Uterus (tissue), 4 donors: ENCODE measurements around the gene TSPAN9. TPM values are rescaled to one million over a fixed set of nuclear protein-coding genes. Genes with fewer than 3 reads are reported as not detected.
"Not testable (repeated sequence)": the region's sequence is repeated elsewhere in the genome, so short reads cannot be mapped to it uniquely, and the experiment has no call there.

Source experiments
- DNase-seq, 2 donors: peaks; one replicate each; pipeline ENCODE4 v3.0.0-alpha.2; 2019 to 2020
- H3K27ac ChIP-seq, 2 donors: fragments of 200-600 bp; sonication (generic); 1 replicate in 1 of 2; 2 replicates in 1 of 2; pipeline ENCODE4 v1.5.1; 2016 to 2018
- H3K27me3 ChIP-seq, 2 donors: fragments of 200-600 bp; sonication (generic); one replicate each; pipeline ENCODE4 v1.5.1; 2018 to 2019; ENCODE audit warnings: control low read depth in 1 of 2
- H3K36me3 ChIP-seq, 2 donors: fragments of 200-600 bp; sonication (generic); one replicate each; pipeline ENCODE4 v1.5.1; 2019; ENCODE audit warnings: control low read depth in 1 of 2
- H3K4me1 ChIP-seq, 2 donors: fragments of 200-600 bp; sonication (generic); one replicate each; pipeline ENCODE4 v1.5.1; 2018 to 2019; ENCODE audit warnings: control low read depth in 1 of 2
- H3K4me3 ChIP-seq, 2 donors: fragments of 200-600 bp; sonication (generic); 1 replicate in 1 of 2; 2 replicates in 1 of 2; pipeline ENCODE4 v1.5.1; 2018 to 2019; ENCODE audit warnings: mild to moderate bottlenecking in 1 of 2
- H3K9me3 ChIP-seq, 2 donors: fragments of 200-600 bp; sonication (generic); one replicate each; pipeline ENCODE4 v1.5.1; 2019; ENCODE audit warnings: control low read depth in 1 of 2
- POLR2A ChIP-seq, 2 donors: fragments of 450-650 bp; IDR thresholded peaks; one replicate each; pipeline ENCODE4 v1.6.1; 2016; ENCODE audit warnings: antibody characterized with exemption in 2 of 2, mild to moderate bottlenecking in 1 of 2, moderate library complexity in 1 of 2
- intact Hi-C: fragments of 100-400 bp; cut with DNase I; formaldehyde crosslinking; loops from one replicate; pipeline ENCODE4 v1.15.1; 2023; ENCODE audit warnings: low total_unique reads
- total RNA-seq, 4 donors: library from RNA; depleted of rRNA in 3 of 4; stranded (reverse); fragments of >200 nt in 3 of 4; gene quantifications; one replicate each; pipeline versions ENCODE4 v1.1.0 to v1.2.4, GENCODE V29; 2014 to 2023
- TF ChIP-seq, protein P1 (sequence below), 4 experiments: fragments of 200-600 bp in 2 of 4; fragments of 450-650 bp in 2 of 4; sonication (generic) in 2 of 4; IDR thresholded peaks; one replicate each; pipeline ENCODE4 v1.5.1; 2016 to 2019; ENCODE audit warnings: antibody characterized with exemption in 4 of 4, mild to moderate bottlenecking in 2 of 4, moderate library complexity in 1 of 4
- donor health status: DM: yes; HTN: yes; CAD: no.

Gene TSPAN9
- total RNA-seq, 4 donors from 2014 or later, result 47.9 to 106 (median 65.1) TPM

- DNase-seq, result peak; percentile 71 to 74
- H3K27ac ChIP-seq, result peak overlapping the region; percentile 74 to 86
- no peaks in the 10 kb centered on the region for H3K36me3 ChIP-seq
- intact Hi-C loops, result no loop called here
- no peaks in the 10 kb centered on the region for H3K4me1 ChIP-seq
- no peaks in the 10 kb centered on the region for H3K27me3 ChIP-seq
- TF ChIP-seq, protein P1, sequence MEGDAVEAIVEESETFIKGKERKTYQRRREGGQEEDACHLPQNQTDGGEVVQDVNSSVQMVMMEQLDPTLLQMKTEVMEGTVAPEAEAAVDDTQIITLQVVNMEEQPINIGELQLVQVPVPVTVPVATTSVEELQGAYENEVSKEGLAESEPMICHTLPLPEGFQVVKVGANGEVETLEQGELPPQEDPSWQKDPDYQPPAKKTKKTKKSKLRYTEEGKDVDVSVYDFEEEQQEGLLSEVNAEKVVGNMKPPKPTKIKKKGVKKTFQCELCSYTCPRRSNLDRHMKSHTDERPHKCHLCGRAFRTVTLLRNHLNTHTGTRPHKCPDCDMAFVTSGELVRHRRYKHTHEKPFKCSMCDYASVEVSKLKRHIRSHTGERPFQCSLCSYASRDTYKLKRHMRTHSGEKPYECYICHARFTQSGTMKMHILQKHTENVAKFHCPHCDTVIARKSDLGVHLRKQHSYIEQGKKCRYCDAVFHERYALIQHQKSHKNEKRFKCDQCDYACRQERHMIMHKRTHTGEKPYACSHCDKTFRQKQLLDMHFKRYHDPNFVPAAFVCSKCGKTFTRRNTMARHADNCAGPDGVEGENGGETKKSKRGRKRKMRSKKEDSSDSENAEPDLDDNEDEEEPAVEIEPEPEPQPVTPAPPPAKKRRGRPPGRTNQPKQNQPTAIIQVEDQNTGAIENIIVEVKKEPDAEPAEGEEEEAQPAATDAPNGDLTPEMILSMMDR (IDR thresholded peaks at IDR 0.05), result no peak
- no peak for TF ChIP-seq POLR2A (IDR thresholded peaks at IDR 0.05)
- no peaks in the 10 kb centered on the region for H3K9me3 ChIP-seq
- no peak overlapping the region for H3K4me3 ChIP-seq
Observed at GRCh38 chr12:3055026-3055703, 22.0 kb upstream of the TSPAN9 start.

GRCh38 chr12:3055704-3056467 lies 21.3 kb upstream of the TSPAN9 start:
- Histone ChIP-seq H3K36me3 (no peaks in the 10 kb centered on the region), H3K4me3 (no peak overlapping the region), H3K27me3 (no peaks in the 10 kb centered on the region), H3K9me3 (no peaks in the 10 kb centered on the region), H3K4me1 (no peaks in the 10 kb centered on the region), H3K27ac (peak overlapping the region; percentile 74 to 86)
- DNase-seq, result peak; percentile 48 to 52
- intact Hi-C loops, result no loop called here
- no peak for TF ChIP-seq POLR2A (IDR thresholded peaks at IDR 0.05)
- TF ChIP-seq, protein P1 (IDR thresholded peaks at IDR 0.05), result no peak

DNA sequence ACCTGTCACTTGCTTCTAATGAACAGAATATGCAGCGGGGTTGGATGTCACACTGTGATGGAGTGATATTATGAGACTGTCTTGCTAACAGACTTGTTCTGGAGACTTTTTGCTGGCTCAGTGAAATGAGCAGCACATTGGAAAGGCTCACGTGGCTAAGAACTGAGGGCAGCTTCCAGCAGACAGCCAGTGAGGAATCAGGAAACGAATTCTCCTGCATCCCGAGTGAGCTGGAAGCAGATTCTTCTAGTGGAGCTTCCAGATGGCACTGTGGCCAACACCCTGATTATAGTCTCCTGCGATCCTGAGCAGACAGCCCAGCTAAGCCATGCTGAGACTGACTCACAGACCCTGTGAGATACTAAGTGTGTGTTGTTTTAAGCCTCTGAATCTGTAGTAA lies 16.1 kb upstream of the TSPAN9 start:
- no peak for DNase-seq
- no peaks in the 10 kb centered on the region for H3K36me3 ChIP-seq
- no peak overlapping the region for H3K4me3 ChIP-seq
- intact Hi-C loops, result no loop called here
- H3K9me3 ChIP-seq, result no peaks in the 10 kb centered on the region
- H3K27me3 ChIP-seq, result no peaks in the 10 kb centered on the region
- H3K27ac ChIP-seq, result no peak overlapping the region
- TF ChIP-seq, protein P1 (IDR thresholded peaks at IDR 0.05), result no peak
- TF ChIP-seq POLR2A (IDR thresholded peaks at IDR 0.05), result no peak
- no peaks in the 10 kb centered on the region for H3K4me1 ChIP-seq

- DNase-seq, result no peak
- H3K27ac ChIP-seq, result no peak overlapping the region
- intact Hi-C loops, result no loop called here
- H3K27me3 ChIP-seq, result no peaks in the 10 kb centered on the region
- TF ChIP-seq POLR2A (IDR thresholded peaks at IDR 0.05), result no peak
- TF ChIP-seq, protein P1 (IDR thresholded peaks at IDR 0.05), result no peak
- H3K36me3 ChIP-seq, result no peaks in the 10 kb centered on the region
- H3K4me3 ChIP-seq, result no peak overlapping the region
- no peaks in the 10 kb centered on the region for H3K4me1 ChIP-seq
- no peaks in the 10 kb centered on the region for H3K9me3 ChIP-seq
Observed at GRCh38 chr12:3061501-3062215, 15.5 kb upstream of the TSPAN9 start.

GRCh38 chr12:3065300-3065699 lies 11.9 kb upstream of the TSPAN9 start:
- no peaks in the 10 kb centered on the region for H3K4me1 ChIP-seq
- TF ChIP-seq, protein P1 (IDR thresholded peaks at IDR 0.05), result no peak
- TF ChIP-seq POLR2A (IDR thresholded peaks at IDR 0.05), result no peak
- intact Hi-C loops, result no loop called here

DNA sequence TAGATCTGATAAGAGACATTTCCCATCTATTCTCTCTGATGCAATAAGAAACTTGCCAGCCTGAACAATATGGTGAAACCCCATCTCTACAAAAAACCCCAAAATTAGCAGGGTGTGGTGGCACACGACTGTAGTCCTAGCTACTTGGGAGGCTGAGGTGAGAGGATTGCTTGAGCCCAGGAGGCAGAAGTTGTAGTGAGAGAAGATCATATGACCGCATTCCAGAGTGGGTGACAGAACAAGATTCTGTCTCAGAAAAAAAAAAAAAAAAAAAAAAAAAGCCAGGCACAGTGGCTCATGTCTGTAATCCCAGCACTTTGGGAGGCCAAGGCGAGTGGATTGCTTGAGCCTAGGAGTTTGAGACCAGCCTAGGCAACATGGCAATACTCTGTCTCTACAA lies 11.3 kb upstream of the TSPAN9 start:
- H3K9me3 ChIP-seq, H3K36me3 ChIP-seq, intact Hi-C loops, H3K4me3 ChIP-seq, H3K27ac ChIP-seq, H3K4me1 ChIP-seq, DNase-seq, H3K27me3 ChIP-seq: not testable (repeated sequence)

More at GRCh38 chr12:3065300-3065699, 11.9 kb upstream of the TSPAN9 start:
- no peaks in the 10 kb centered on the region for H3K27me3 ChIP-seq
- no peak overlapping the region for H3K27ac ChIP-seq
- no peak overlapping the region for H3K4me3 ChIP-seq
- no peaks in the 10 kb centered on the region for H3K9me3 ChIP-seq
- no peaks in the 10 kb centered on the region for H3K36me3 ChIP-seq
- no peak for DNase-seq
